Breast epithelium (tissue), 4 donors: Measurements from ENCODE around the gene ATG16L1. TPM values are rescaled to one million over a fixed set of nuclear protein-coding genes. Genes with fewer than 3 reads are reported as not detected.

Source experiments
- DNase-seq, 2 donors: peaks; one replicate each; pipeline ENCODE4 v3.0.0-alpha.2; 2019; ENCODE audit warnings: low spot score in 2 of 2
- H3K27ac ChIP-seq, 2 donors: fragments of 200-600 bp; sonication (generic) in 1 of 2; one replicate each; pipeline ENCODE4 v1.5.1; 2016 to 2019; ENCODE audit warnings: mild to moderate bottlenecking in 1 of 2
- H3K27me3 ChIP-seq, 2 donors: fragments of 200-600 bp; sonication (generic) in 1 of 2; one replicate each; pipeline versions ENCODE4 v1.5.1 to v1.6.0; 2017 to 2019; ENCODE audit warnings: control low read depth in 1 of 2, mild to moderate bottlenecking in 1 of 2
- H3K36me3 ChIP-seq: fragments of 200-600 bp; one replicate; pipeline ENCODE4 v1.5.1; 2019
- H3K4me1 ChIP-seq, 2 donors: fragments of 200-600 bp; sonication (generic); one replicate each; pipeline ENCODE4 v1.5.1; 2016 to 2019; ENCODE audit warnings: control low read depth in 1 of 2
- H3K4me3 ChIP-seq, 3 donors: fragments of 200-600 bp; sonication (generic); 1 replicate in 2 of 3; 2 replicates in 1 of 3; pipeline ENCODE4 v1.5.1; 2016 to 2019; ENCODE audit warnings: mild to moderate bottlenecking in 3 of 3, moderate library complexity in 2 of 3
- H3K9me3 ChIP-seq, 2 donors: fragments of 200-600 bp; sonication (generic) in 1 of 2; one replicate each; pipeline ENCODE4 v1.5.1; 2016 to 2019; ENCODE audit warnings: control low read depth in 1 of 2
- POLR2A ChIP-seq: fragments of 450-650 bp; IDR thresholded peaks from one replicate; pipeline ENCODE4 v1.6.1; 2016; ENCODE audit warnings: antibody characterized with exemption, mild to moderate bottlenecking, moderate library complexity
- POLR2AphosphoS5 ChIP-seq, 3 donors: sonication (generic); formaldehyde crosslinking; IDR thresholded peaks; one replicate each; pipeline ENCODE4 v1.6.1; 2017; ENCODE audit warnings: antibody characterized with exemption in 3 of 3
- intact Hi-C: fragments of 100-400 bp; cut with DNase I; formaldehyde crosslinking; loops from one replicate; pipeline ENCODE4 v1.15.1; 2023; ENCODE audit warnings: low total_unique reads
- total RNA-seq, 3 donors: library from RNA; depleted of rRNA; stranded (reverse); fragments of >200 nt; gene quantifications; one replicate each; pipeline ENCODE4 v1.1.0, GENCODE V29; 2016
- TF ChIP-seq, protein P1 (sequence below), 3 donors: fragments of 450-650 bp; IDR thresholded peaks; one replicate each; pipeline ENCODE4 v1.5.1; 2016 to 2017; ENCODE audit warnings: antibody characterized with exemption in 3 of 3, mild to moderate bottlenecking in 3 of 3, moderate library complexity in 3 of 3

Gene ATG16L1
- total RNA-seq, 3 donors from 2014 or later = 19.5 to 61.9 (median 46.0) TPM

- H3K27me3 ChIP-seq = no peaks in the 10 kb centered on the region
- H3K9me3 ChIP-seq = no peaks in the 10 kb centered on the region
- H3K4me3 ChIP-seq = no peak overlapping the region
- no peaks in the 10 kb centered on the region for H3K4me1 ChIP-seq
- no peak for TF ChIP-seq POLR2AphosphoS5 (IDR thresholded peaks at IDR 0.05)
- TF ChIP-seq POLR2A = no peak
- TF ChIP-seq, protein P1, sequence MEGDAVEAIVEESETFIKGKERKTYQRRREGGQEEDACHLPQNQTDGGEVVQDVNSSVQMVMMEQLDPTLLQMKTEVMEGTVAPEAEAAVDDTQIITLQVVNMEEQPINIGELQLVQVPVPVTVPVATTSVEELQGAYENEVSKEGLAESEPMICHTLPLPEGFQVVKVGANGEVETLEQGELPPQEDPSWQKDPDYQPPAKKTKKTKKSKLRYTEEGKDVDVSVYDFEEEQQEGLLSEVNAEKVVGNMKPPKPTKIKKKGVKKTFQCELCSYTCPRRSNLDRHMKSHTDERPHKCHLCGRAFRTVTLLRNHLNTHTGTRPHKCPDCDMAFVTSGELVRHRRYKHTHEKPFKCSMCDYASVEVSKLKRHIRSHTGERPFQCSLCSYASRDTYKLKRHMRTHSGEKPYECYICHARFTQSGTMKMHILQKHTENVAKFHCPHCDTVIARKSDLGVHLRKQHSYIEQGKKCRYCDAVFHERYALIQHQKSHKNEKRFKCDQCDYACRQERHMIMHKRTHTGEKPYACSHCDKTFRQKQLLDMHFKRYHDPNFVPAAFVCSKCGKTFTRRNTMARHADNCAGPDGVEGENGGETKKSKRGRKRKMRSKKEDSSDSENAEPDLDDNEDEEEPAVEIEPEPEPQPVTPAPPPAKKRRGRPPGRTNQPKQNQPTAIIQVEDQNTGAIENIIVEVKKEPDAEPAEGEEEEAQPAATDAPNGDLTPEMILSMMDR (IDR thresholded peaks at IDR 0.05) = no peak
- no peak overlapping the region for H3K27ac ChIP-seq
- DNase-seq = no peak
- no peaks in the 10 kb centered on the region for H3K36me3 ChIP-seq
- intact Hi-C loops = no loop called here
Measured at GRCh38 chr2:233319256-233319655, 67.8 kb downstream of the ATG16L1 start.

DNA sequence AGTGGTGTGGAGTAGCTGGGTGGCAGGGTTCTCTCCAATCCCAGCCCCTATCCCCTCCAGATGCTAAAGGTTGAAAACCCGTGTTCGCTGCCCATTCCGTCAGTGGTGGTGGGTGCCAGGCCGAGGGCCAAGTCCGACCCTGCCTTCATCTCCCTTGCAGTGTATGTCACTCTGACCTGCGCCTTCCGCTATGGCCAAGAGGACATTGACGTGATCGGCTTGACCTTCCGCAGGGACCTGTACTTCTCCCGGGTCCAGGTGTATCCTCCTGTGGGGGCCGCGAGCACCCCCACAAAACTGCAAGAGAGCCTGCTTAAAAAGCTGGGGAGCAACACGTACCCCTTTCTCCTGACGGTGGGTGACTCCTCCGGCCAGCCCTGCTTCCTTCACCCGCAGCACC, 69.0 kb downstream of the ATG16L1 start:
- Histone ChIP-seq H3K4me1 (no peaks in the 10 kb centered on the region), H3K27me3 (no peaks in the 10 kb centered on the region), H3K9me3 (no peaks in the 10 kb centered on the region), H3K4me3 (no peak overlapping the region), H3K27ac (no peak overlapping the region), H3K36me3 (no peaks in the 10 kb centered on the region)
- no peak for DNase-seq
- TF ChIP-seq POLR2AphosphoS5 (IDR thresholded peaks at IDR 0.05) (no peak), POLR2A (no peak)
- intact Hi-C loops = no loop called here

GRCh38 chr2:233321166-233321565, 69.7 kb downstream of the ATG16L1 start:
- Histone ChIP-seq H3K27me3 (no peaks in the 10 kb centered on the region), H3K4me1 (no peaks in the 10 kb centered on the region), H3K4me3 (no peak overlapping the region), H3K36me3 (no peaks in the 10 kb centered on the region), H3K9me3 (no peaks in the 10 kb centered on the region), H3K27ac (no peak overlapping the region)
- intact Hi-C loops = no loop called here
- DNase-seq = no peak
- TF ChIP-seq POLR2A (no peak), POLR2AphosphoS5 (IDR thresholded peaks at IDR 0.05) (no peak)
- TF ChIP-seq, protein P1 (IDR thresholded peaks at IDR 0.05) = no peak

GRCh38 chr2:233323851-233324250, 72.4 kb downstream of the ATG16L1 start:
- H3K9me3 ChIP-seq = no peaks in the 10 kb centered on the region
- no peaks in the 10 kb centered on the region for H3K27me3 ChIP-seq
- no peaks in the 10 kb centered on the region for H3K36me3 ChIP-seq
- intact Hi-C loops = no loop called here
- TF ChIP-seq, protein P1 (IDR thresholded peaks at IDR 0.05) = no peak
- TF ChIP-seq POLR2AphosphoS5 (IDR thresholded peaks at IDR 0.05) (no peak), POLR2A (no peak)
- no peak for DNase-seq
- H3K27ac ChIP-seq = no peak overlapping the region
- no peak overlapping the region for H3K4me3 ChIP-seq
- no peaks in the 10 kb centered on the region for H3K4me1 ChIP-seq

DNA sequence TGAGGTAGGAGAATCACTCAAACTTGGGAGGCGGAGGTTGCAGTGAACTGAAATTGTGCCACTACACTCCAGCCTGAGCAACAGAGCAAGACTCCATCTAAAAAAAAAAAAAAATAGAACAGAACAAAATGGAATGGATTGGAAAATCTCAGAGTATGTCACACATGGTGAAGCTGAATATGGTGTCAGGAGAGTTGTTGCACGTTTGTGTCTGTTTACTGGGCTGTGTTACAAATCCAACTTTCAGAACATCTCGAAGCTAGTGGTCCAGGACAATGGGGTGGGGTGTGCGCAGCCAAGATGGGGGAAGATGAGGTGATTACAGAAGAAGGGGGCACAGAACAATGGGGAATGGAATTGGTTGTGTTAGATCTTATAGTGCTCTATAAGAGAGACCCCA, 73.8 kb downstream of the ATG16L1 start:
- Histone ChIP-seq H3K27me3 (no peaks in the 10 kb centered on the region), H3K9me3 (no peaks in the 10 kb centered on the region), H3K4me3 (no peak overlapping the region), H3K27ac (no peak overlapping the region), H3K36me3 (no peaks in the 10 kb centered on the region), H3K4me1 (no peaks in the 10 kb centered on the region)
- no peak for DNase-seq
- TF ChIP-seq, protein P1 (IDR thresholded peaks at IDR 0.05) = no peak
- TF ChIP-seq POLR2A = no peak
- no peak for TF ChIP-seq POLR2AphosphoS5 (IDR thresholded peaks at IDR 0.05)
- intact Hi-C loops = no loop called here

- no peaks in the 10 kb centered on the region for H3K36me3 ChIP-seq
- DNase-seq = no peak
- TF ChIP-seq, protein P1 (IDR thresholded peaks at IDR 0.05) = no peak
- TF ChIP-seq POLR2AphosphoS5 (IDR thresholded peaks at IDR 0.05) = no peak
- no peak for TF ChIP-seq POLR2A
- no peaks in the 10 kb centered on the region for H3K4me1 ChIP-seq
- no peak overlapping the region for H3K27ac ChIP-seq
- no peaks in the 10 kb centered on the region for H3K9me3 ChIP-seq
- H3K4me3 ChIP-seq = no peak overlapping the region
- H3K27me3 ChIP-seq = no peaks in the 10 kb centered on the region
- intact Hi-C loops = no loop called here
Measured at GRCh38 chr2:233325814-233326213, 74.3 kb downstream of the ATG16L1 start.
